Lower lobe of right lung (tissue), 2 donors: ENCODE measurements around the gene ADGRF3. TPM values are rescaled to one million over a fixed set of nuclear protein-coding genes. Genes with fewer than 3 reads are reported as not detected.

ENCODE experiments used
- ATAC-seq, 2 donors: fragments of 200-7000 bp; cut with Tn5 transposase; one replicate each; pipeline ENCODE4 v1.9.1; 2020 to 2022; ENCODE audit warnings: mild to moderate bottlenecking in 2 of 2, moderate library complexity in 2 of 2
- DNase-seq: peaks from one replicate; pipeline ENCODE4 v3.0.0-alpha.2; 2020
- H3K27ac ChIP-seq: fragments of 200-600 bp; one replicate; pipeline ENCODE4 v1.8.0; 2022
- H3K27me3 ChIP-seq: fragments of 200-600 bp; one replicate; pipeline ENCODE4 v1.8.0; 2022; ENCODE audit warnings: low read depth
- H3K36me3 ChIP-seq: fragments of 200-600 bp; one replicate; pipeline ENCODE4 v1.8.0; 2022; ENCODE audit warnings: mild to moderate bottlenecking
- H3K4me1 ChIP-seq: fragments of 200-600 bp; one replicate; pipeline ENCODE4 v1.8.0; 2022
- H3K4me3 ChIP-seq: fragments of 200-600 bp; one replicate; pipeline ENCODE4 v1.8.0; 2022; ENCODE audit warnings: mild to moderate bottlenecking
- H3K9me3 ChIP-seq: fragments of 200-600 bp; one replicate; pipeline ENCODE4 v1.8.0; 2022
- intact Hi-C: fragments of 100-400 bp; cut with DNase I; formaldehyde crosslinking; loops from one replicate; pipeline ENCODE4 v1.11.0; 2022
- total RNA-seq: library from RNA; stranded (reverse); fragmentation: NEBNext Ultra II Directional; extraction: Animal tissue kit (Norgen Biotek cat#: 25700); gene quantifications from one replicate; pipeline ENCODE4 v1.2.1, GENCODE V29; 2021
- TF ChIP-seq, protein P1 (sequence below): fragments of 200-600 bp; IDR thresholded peaks from one replicate; pipeline ENCODE4 v1.8.0; 2022; ENCODE audit warnings: antibody characterized with exemption, mild to moderate bottlenecking
- donor health status: DM: no; HTN: yes; CAD: no; lungs with severe emphysema.

ADGRF3 gene
- total RNA-seq, 1 donor from 2014 or later: 0.35 TPM

DNA sequence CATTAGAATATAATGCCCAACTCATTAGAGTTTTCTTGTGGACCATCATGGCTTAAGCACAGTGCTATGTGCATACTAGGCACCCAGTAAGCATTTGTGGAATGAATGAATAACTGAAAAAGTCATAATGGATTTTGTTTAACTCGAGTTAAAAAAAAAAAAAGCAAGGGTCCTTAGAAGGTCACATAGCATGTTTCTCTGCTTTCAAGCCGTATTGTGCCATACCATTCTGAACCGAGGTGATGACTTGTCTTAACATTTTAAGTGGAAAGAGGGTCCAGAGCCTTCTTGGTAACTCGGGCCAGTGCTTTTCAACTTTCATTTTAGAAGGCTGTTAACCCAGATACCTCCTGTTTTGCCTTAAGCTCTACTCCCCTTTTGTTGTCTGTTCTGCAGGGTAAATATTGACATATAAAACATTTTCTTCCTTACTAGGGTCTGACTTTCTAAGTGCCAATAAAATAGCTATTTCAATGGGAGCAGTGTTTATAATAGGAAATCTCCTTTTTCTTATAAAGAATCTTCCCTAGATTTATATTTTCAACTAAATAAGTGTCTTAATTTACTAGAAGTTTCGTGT, 787 bp upstream of the ADGRF3 start:
- H3K9me3 ChIP-seq: no peaks in the 10 kb centered on the region
- intact Hi-C loops: no loop called here
- no peaks in the 10 kb centered on the region for H3K36me3 ChIP-seq
- H3K4me3 ChIP-seq: peak overlapping the region; percentile 96
- TF ChIP-seq, protein P1, sequence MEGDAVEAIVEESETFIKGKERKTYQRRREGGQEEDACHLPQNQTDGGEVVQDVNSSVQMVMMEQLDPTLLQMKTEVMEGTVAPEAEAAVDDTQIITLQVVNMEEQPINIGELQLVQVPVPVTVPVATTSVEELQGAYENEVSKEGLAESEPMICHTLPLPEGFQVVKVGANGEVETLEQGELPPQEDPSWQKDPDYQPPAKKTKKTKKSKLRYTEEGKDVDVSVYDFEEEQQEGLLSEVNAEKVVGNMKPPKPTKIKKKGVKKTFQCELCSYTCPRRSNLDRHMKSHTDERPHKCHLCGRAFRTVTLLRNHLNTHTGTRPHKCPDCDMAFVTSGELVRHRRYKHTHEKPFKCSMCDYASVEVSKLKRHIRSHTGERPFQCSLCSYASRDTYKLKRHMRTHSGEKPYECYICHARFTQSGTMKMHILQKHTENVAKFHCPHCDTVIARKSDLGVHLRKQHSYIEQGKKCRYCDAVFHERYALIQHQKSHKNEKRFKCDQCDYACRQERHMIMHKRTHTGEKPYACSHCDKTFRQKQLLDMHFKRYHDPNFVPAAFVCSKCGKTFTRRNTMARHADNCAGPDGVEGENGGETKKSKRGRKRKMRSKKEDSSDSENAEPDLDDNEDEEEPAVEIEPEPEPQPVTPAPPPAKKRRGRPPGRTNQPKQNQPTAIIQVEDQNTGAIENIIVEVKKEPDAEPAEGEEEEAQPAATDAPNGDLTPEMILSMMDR: no peak
- DNase-seq: no peak
- peak overlapping the region; percentile 88 for H3K27ac ChIP-seq
- ATAC-seq: no peak
- H3K27me3 ChIP-seq: no peaks in the 10 kb centered on the region
- H3K4me1 ChIP-seq: peaks cover 33% of the 10 kb centered on the region

DNA sequence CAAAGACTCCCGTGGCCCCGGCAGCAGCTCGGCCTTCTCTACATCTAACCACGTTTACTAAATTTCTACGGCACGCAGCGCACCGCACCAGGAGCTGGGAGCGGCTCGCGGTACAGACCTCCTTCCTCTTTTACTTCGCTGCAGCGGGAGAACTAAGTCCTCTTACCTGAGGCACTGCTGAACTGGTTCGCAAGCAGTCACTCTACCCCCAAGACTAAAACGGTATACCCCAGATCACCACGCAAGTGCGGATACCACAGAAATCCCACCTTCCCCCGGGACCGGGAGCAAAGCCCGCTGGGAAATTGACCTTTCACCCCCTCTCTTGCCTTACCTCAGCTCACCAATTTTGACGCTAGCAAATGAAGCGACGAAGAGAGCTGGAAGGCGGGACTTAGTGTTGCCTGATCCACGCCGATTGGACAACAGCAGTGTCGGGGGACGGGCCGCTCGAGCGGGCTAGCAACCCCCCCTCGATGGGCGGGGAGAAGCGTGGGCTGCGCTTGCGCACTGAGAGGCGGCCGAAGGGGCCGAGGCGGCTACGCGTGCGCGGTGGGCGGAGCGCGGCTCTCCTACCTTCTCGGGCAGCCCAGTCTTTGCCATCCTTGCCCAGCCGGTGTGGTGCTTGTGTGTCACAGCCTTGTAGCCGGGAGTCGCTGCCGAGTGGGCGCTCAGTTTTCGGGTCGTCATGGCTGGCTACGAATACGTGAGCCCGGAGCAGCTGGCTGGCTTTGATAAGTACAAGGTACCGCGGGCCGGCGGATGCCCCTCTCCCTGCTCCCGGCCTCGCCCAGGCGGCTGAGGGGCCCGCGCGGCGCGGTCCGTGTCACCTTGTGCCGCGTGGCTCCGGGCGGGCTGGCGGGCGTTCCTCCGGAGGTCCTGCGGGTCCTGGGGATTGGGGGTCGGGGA, 790 bp downstream of the ADGRF3 start, which contains the start of gene SELENOI:
TSS of gene SELENOI (plus strand) at position 599 of the 909 bp plus-strand sequence. CDS start at position 689, 90 bp downstream.
- Histone ChIP-seq H3K4me1 (peaks cover 33% of the 10 kb centered on the region), H3K36me3 (no peaks in the 10 kb centered on the region), H3K27me3 (no peaks in the 10 kb centered on the region), H3K9me3 (no peaks in the 10 kb centered on the region), H3K4me3 (peak within 1 kb of the TSS; percentile 96), H3K27ac (peak within 1 kb of the TSS; percentile 88)
- ATAC-seq (peak; percentile 98 to 100), DNase-seq (peak; percentile 98)
- TF ChIP-seq, protein P1: no peak
- intact Hi-C loops: no loop called here

DNA sequence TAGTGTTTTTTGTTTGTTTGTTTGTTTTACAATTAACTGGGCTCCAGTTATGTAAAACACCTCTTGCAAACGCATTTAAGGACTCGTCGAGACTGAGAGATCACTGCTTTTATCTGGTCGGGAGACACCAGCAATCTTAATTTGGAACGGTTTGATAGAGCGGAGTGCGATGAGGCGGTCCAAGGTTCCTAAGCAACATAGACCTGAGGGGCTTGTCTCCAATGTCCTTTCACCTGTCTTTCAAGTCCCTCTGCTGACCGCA, 1.4 kb downstream of the ADGRF3 start:
- ATAC-seq: no peak
- no peaks in the 10 kb centered on the region for H3K27me3 ChIP-seq
- H3K4me3 ChIP-seq: peak overlapping the region; percentile 96
- TF ChIP-seq, protein P1: no peak
- peaks cover 33% of the 10 kb centered on the region for H3K4me1 ChIP-seq
- H3K9me3 ChIP-seq: no peaks in the 10 kb centered on the region
- no peak for DNase-seq
- H3K36me3 ChIP-seq: no peaks in the 10 kb centered on the region
- intact Hi-C loops: no loop called here
- peak overlapping the region; percentile 88 for H3K27ac ChIP-seq

DNA sequence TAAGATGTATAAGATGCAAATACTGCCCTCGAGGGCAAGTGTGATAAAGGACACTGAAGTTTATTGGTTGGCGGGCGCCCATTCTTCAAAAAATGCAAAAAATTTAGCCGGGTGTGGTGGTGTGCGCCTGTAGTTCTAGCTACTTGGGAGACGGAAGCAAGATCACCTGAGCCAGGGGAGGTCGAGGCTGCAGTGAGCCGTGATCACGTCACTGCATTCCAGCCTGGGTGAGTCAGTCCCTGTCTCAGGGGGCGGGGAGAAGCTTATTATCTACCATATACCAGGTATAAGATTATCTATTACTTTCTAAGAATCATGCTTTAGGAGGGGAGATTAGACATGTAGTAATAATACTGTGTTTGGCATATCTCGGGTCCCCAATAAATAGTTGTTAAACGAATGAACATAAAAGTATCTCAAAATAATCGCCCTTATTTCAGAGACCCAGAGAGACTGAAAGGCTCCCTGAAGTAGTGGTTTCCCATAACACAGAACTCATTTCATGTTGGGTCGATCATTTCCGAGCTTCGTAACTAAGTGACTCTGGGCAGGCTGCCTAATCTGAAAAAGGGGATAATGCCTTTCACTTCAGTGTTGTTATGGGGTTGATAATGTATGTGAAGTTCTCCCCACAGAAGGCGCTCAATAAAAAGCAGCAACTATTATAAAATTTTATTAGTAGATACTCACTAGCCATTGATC, 1.9 kb downstream of the ADGRF3 start:
- Histone ChIP-seq H3K27ac (peak overlapping the region; percentile 88), H3K4me1 (peaks cover 33% of the 10 kb centered on the region), H3K27me3 (no peaks in the 10 kb centered on the region), H3K9me3 (no peaks in the 10 kb centered on the region), H3K4me3 (peak overlapping the region; percentile 96), H3K36me3 (no peaks in the 10 kb centered on the region)
- intact Hi-C loops: no loop called here
- no peak for DNase-seq
- no peak for ATAC-seq
- TF ChIP-seq, protein P1: no peak

DNA sequence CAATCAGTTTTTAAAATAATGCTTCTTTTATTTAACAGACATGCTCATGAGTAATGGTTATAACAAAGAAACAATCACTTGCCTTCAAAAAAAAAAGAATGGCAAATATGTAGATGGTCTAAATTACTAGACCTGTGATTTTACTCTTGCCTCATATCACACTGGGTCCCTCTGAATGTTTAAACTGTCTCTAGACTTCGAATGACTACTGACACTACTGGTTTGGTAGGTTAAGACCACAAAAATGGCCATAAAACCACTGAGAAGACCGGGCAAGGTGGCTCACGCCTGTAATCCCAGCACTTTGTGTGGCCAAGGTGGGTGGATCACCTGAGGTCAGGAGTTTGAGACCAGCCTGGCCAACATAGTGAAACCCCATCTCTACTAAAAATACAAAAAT, 5.8 kb downstream of the ADGRF3 start:
- TF ChIP-seq, protein P1: no peak
- H3K27ac ChIP-seq: no peak overlapping the region
- H3K4me1 ChIP-seq: peaks cover 15% of the 10 kb centered on the region
- no peaks in the 10 kb centered on the region for H3K36me3 ChIP-seq
- H3K9me3 ChIP-seq: no peaks in the 10 kb centered on the region
- ATAC-seq (no peak), DNase-seq (no peak)
- no peaks in the 10 kb centered on the region for H3K27me3 ChIP-seq
- H3K4me3 ChIP-seq: no peak overlapping the region
- intact Hi-C loops: no loop called here
